A549 (cell line): ENCODE measurements around the gene FOXO3. TPM values are rescaled to one million over a fixed set of nuclear protein-coding genes. Genes with fewer than 3 reads are reported as not detected.

ENCODE experiments used
- ATAC-seq, 2 experiments: fragments of 200-7000 bp in 1 of 2; fragments of >200 bp in 1 of 2; cut with Nextera tagmentation in 1 of 2; cut with Tn5 transposase in 1 of 2; 3 replicates each; pipeline versions ENCODE4 v1.8.0 to v1.9.1; 2018 to 2020; ENCODE audit warnings: mild to moderate bottlenecking in 1 of 2, moderate library complexity in 1 of 2
- CTCF ChIA-PET: fragments of 300-600 bp; sonication (Branson Sonifier 250); formaldehyde crosslinking; extraction: SDS; loops from one replicate; lab custom pipeline; 2021; ENCODE audit warnings: antibody characterized with exemption, inconsistent platforms; lab: Yijun Ruan, JAX
- POLR2A ChIA-PET: fragments of 350-600 bp; formaldehyde crosslinking; extraction: SDS; loops from one replicate; lab custom pipeline; 2021; ENCODE audit warnings: antibody characterized with exemption, inconsistent platforms; lab: Yijun Ruan, JAX
- DNase-seq, 2 experiments: peaks; one replicate each; pipeline versions ENCODE4 v3.0.0 to v3.0.0-alpha.2; 2011 to 2016; ENCODE audit warnings: low read depth in 1 of 2, low spot score in 1 of 2
- FAIRE-seq: peaks from 2 replicates; lab custom pipeline; 2011; peaks lifted over from hg19 to GRCh38; lab: Jason Lieb, UNC
- H3K27ac ChIP-seq, 2 experiments: fragments of >200 bp; sonication (Bioruptor Twin); formaldehyde crosslinking; 3 replicates each; pipeline ENCODE4 v1.5.1; 2016 to 2017
- H3K4me1 ChIP-seq: fragments of >200 bp; sonication (Bioruptor Twin); formaldehyde crosslinking; 3 replicates; pipeline ENCODE4 v1.6.1; 2016
- H3K4me2 ChIP-seq: fragments of >200 bp; sonication (Bioruptor Twin); formaldehyde crosslinking; 3 replicates; pipeline ENCODE4 v1.6.1; 2016
- H3K4me3 ChIP-seq: fragments of >200 bp; sonication (Bioruptor Twin); formaldehyde crosslinking; 3 replicates; pipeline ENCODE4 v1.5.1; 2016
- H3K9me3 ChIP-seq: fragments of >200 bp; sonication (Bioruptor Twin); formaldehyde crosslinking; 3 replicates; pipeline ENCODE4 v1.6.1; 2016
- BHLHE40 ChIP-seq: IDR thresholded peaks from 2 replicates; pipeline ENCODE4 v1.6.1; 2012; ENCODE audit warnings: low read depth, low read length, inconsistent platforms
- CBX2 ChIP-seq: fragments of 200-600 bp; sonication (generic); IDR thresholded peaks from 2 replicates; pipeline ENCODE4 v1.6.1; 2016; ENCODE audit warnings: low read depth, mild to moderate bottlenecking, borderline replicate concordance
- CEBPB ChIP-seq, 2 experiments: fragments of >200 bp in 1 of 2; sonication (Bioruptor Twin) in 1 of 2; formaldehyde crosslinking in 1 of 2; IDR thresholded peaks; 2 replicates each; pipeline ENCODE4 v1.6.1; 2012 to 2016
- CHD2 ChIP-seq: fragments of 150-350 bp; IDR thresholded peaks from 2 replicates; pipeline ENCODE4 v1.6.1; 2014; ENCODE audit warnings: low read length; ENCODE audit not compliant: partially characterized antibody
- CHD4 ChIP-seq: fragments of 200-600 bp; sonication (generic); IDR thresholded peaks from 2 replicates; pipeline ENCODE4 v1.6.1; 2016; ENCODE audit warnings: antibody characterized with exemption, mild to moderate bottlenecking, borderline replicate concordance
- EHF ChIP-seq: fragments of 250-450 bp; sonication (Bioruptor Pico); IDR thresholded peaks from 2 replicates; pipeline ENCODE4 v1.5.0; 2020; ENCODE audit warnings: mild to moderate bottlenecking
- FOSB ChIP-seq: fragments of 250-450 bp; sonication (Bioruptor Pico); IDR thresholded peaks from 2 replicates; pipeline ENCODE4 v1.5.0; 2020; ENCODE audit warnings: mild to moderate bottlenecking, moderate library complexity
- HEYL ChIP-seq: fragments of 250-450 bp; sonication (Bioruptor Pico); IDR thresholded peaks from 2 replicates; pipeline ENCODE4 v1.8.0; 2021; ENCODE audit warnings: mild to moderate bottlenecking, moderate library complexity
- HOXB5 ChIP-seq: fragments of 250-450 bp; sonication (Bioruptor Pico); IDR thresholded peaks from 2 replicates; pipeline ENCODE4 v1.5.0; 2020; ENCODE audit warnings: mild to moderate bottlenecking, moderate library complexity
- KDM1A ChIP-seq: fragments of 200-600 bp; sonication (generic); IDR thresholded peaks from 2 replicates; pipeline ENCODE4 v1.6.1; 2016; ENCODE audit warnings: low read depth, mild to moderate bottlenecking
- MAZ ChIP-seq: fragments of 150-350 bp; IDR thresholded peaks from 2 replicates; pipeline ENCODE4 v1.6.1; 2014; ENCODE audit warnings: antibody characterized with exemption, low read depth, low read length, borderline replicate concordance
- MYC ChIP-seq: IDR thresholded peaks from 2 replicates; pipeline ENCODE4 v1.6.1; 2012; ENCODE audit warnings: mild to moderate bottlenecking, inconsistent platforms, low read length, improper control_type of control experiment, borderline replicate concordance
- NFE2L2 ChIP-seq: fragments of 150-350 bp; conservative IDR thresholded peaks from 2 replicates; pipeline ENCODE4 v1.6.1; 2014; ENCODE audit warnings: low read length
- NPAS2 ChIP-seq: fragments of 250-450 bp; sonication (Bioruptor Pico); IDR thresholded peaks from 2 replicates; pipeline ENCODE4 v1.8.0; 2022; ENCODE audit warnings: mild to moderate bottlenecking, moderate library complexity, borderline replicate concordance
- PHF8 ChIP-seq: fragments of 200-600 bp; sonication (generic); IDR thresholded peaks from 2 replicates; pipeline ENCODE4 v1.6.1; 2016; ENCODE audit warnings: low read depth, mild to moderate bottlenecking, antibody characterized with exemption, moderate library complexity, borderline replicate concordance
- POLR2AphosphoS2 ChIP-seq: conservative IDR thresholded peaks from 2 replicates; pipeline ENCODE4 v1.6.1; 2012; ENCODE audit warnings: low read length, improper control_type of control experiment, inconsistent platforms
- RAD21 ChIP-seq, 2 experiments: fragments of >200 bp in 1 of 2; sonication (Bioruptor Twin) in 1 of 2; formaldehyde crosslinking in 1 of 2; IDR thresholded peaks in 1 of 2; conservative IDR thresholded peaks in 1 of 2; 2 replicates in 1 of 2; 3 replicates in 1 of 2; pipeline ENCODE4 v1.6.1; 2012 to 2018; ENCODE audit warnings: inconsistent platforms in 1 of 2
- SMC3 ChIP-seq: fragments of >200 bp; sonication (Bioruptor Twin); formaldehyde crosslinking; IDR thresholded peaks from 3 replicates; pipeline ENCODE4 v1.6.1; 2018; ENCODE audit warnings: inconsistent platforms
- TFCP2L1 ChIP-seq: fragments of 250-450 bp; sonication (Bioruptor Pico); IDR thresholded peaks from 2 replicates; pipeline ENCODE4 v1.5.0; 2021; ENCODE audit warnings: mild to moderate bottlenecking
- ZNF302 ChIP-seq: fragments of 250-450 bp; sonication (Bioruptor Pico); IDR thresholded peaks from 2 replicates; pipeline ENCODE4 v1.9.0; 2021; ENCODE audit warnings: inconsistent platforms, mild to moderate bottlenecking, moderate library complexity
- ZSCAN20 ChIP-seq: fragments of 250-450 bp; sonication (Bioruptor Pico); IDR thresholded peaks from 2 replicates; pipeline ENCODE4 v1.8.0; 2022; ENCODE audit warnings: mild to moderate bottlenecking, moderate library complexity
- whole genome bisulfite sequencing: methylation state at CpG from one replicate; pipeline ENCODE4 v1.1.6; 2017; ENCODE audit errors: missing lambda C conversion rate; 5-methylcytosine and 5-hydroxymethylcytosine counted together
- polyA plus RNA-seq, 4 experiments: library from polyadenylated mRNA; depleted of rRNA in 3 of 4; stranded (reverse); fragments of >200 nt; fragmentation: RNase III in 1 of 4; extraction: RNeasy Plus Mini Kit Qiagen cat#74134 plus additional on column Dnase treatment in 1 of 4; gene quantifications; 2 replicates in 3 of 4; 3 replicates in 1 of 4; pipeline ENCODE4 v1.2.3, GENCODE V29; 2011 to 2017
- TF ChIP-seq, protein P1 (sequence below): fragments of >200 bp; sonication (Bioruptor Twin); formaldehyde crosslinking; IDR thresholded peaks from 2 replicates; pipeline ENCODE4 v1.6.1; 2016
- TF ChIP-seq, protein P2 (sequence below): fragments of >200 bp; sonication (Bioruptor Twin); formaldehyde crosslinking; IDR thresholded peaks from 3 replicates; pipeline ENCODE4 v1.5.1; 2016

FOXO3 gene
- polyA plus RNA-seq, 2 of the 4 experiments (the other 2 are of a cell fraction) = 4.6 to 7.5 TPM

DNA sequence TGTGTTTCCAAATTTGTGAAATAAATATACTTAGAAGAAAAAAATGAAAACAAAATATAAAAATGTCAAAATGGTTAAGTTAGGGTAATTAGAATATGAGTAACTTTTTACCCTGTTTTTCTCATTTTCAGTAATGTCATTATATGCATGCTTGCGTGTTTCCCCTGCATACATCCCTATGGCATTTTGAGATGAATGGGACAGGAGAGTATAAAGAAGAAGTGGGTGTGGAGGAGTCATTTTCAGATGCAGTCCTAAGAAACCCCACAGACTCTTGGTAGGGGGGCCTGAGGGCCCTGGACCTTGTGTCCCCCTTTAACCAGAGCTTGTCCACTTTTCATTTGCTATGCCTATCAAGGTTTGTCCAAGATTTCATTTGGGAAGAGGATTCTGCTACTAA lies 77.2 kb downstream of the FOXO3 start:
- Histone ChIP-seq H3K4me3 (no peak overlapping the region), H3K9me3 (no peaks in the 10 kb centered on the region), H3K4me2 (no peak overlapping the region), H3K27ac (no peak overlapping the region), H3K4me1 (no peaks in the 10 kb centered on the region)
- POLR2A ChIA-PET = no interaction called here
- DNase-seq (no peak), ATAC-seq (no peak), FAIRE-seq (no peak)
- TF ChIP-seq NFE2L2 (no peak), NPAS2 (no peak), HEYL (no peak), RAD21 (conservative IDR thresholded peaks at IDR 0.05 in 1 of 2, IDR thresholded peaks at IDR 0.05 in 1 of 2) (no peak), PHF8 (no peak), EHF (CRISPR knock-in tag) (no peak), KDM1A (no peak), CBX2 (no peak)
- TF ChIP-seq, protein P1, sequence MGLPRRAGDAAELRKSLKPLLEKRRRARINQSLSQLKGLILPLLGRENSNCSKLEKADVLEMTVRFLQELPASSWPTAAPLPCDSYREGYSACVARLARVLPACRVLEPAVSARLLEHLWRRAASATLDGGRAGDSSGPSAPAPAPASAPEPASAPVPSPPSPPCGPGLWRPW = no peak
- 77% methylated on average over 1 of the region's 1 CpG for WGBS
- CTCF ChIA-PET = no interaction called here

DNA sequence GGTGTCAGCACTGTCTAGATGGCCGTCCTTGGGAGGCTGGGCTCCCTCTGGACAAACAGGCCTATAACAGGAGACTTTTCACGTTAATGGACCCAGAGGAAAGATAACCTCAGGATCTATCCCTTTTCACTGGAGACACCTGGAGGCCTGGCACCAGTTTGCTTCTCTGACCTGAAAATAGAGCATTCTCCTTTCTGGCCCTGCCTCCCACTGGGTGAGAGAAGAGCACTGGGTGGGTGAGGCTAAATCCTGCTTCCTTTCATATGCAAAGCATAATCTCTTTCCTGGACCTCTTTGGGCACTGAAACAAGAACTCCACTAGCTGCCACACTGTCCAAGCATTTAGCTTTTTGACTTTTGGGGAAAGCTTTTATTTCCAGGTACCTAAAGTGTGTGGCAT lies 78.3 kb downstream of the FOXO3 start:
- ATAC-seq (no peak), DNase-seq (no peak), FAIRE-seq (no peak)
- TF ChIP-seq ZNF302 (CRISPR knock-in tag) (no peak), FOSB (CRISPR knock-in tag) (no peak)
- WGBS = 93% methylated on average over 2 of the region's 2 CpGs
- Histone ChIP-seq H3K9me3 (no peaks in the 10 kb centered on the region), H3K4me3 (no peak overlapping the region), H3K27ac (no peak overlapping the region), H3K4me2 (no peak overlapping the region), H3K4me1 (no peaks in the 10 kb centered on the region)
- ChIA-PET CTCF (no interaction called here), POLR2A (no interaction called here)

DNA sequence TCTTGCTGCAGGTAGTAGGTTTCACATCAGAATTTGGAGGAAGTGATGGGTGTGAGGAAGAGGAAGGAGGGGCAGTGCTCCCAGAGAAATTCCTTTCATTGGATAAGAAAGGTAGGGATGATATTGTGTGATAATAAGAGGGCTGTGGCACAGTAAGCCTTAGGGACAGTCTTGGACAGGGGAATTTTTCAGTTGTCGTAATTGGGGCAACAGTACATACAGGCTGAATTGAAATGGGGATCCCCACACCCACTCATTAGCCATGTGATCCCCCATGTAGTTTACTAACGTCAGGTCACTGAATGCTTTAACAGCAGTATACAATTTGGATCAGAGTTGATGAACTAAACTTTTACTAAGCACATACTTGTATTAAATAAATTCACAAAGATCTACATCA lies 79.4 kb downstream of the FOXO3 start:
- ChIA-PET POLR2A (no interaction called here), CTCF (no interaction called here)
- ATAC-seq = no peak

DNA sequence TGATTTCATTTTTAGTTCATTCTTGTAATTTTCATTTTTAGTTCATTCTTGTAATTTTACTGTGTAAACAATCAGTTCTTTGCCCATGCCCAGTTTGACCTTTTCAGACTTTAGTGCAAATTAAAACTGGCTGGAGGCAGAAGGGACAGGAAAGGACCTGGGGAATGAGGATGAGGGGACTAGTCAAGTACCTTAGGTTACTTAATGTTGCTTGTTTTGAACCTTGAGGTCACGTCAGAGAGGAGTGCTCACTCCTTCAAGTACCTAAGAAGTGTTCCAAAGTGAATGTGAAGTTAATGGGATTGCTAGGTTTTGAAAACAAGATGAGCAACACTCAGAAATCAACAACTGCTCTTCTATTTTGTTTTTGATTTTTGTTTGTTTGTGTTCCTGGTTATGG lies 82.5 kb downstream of the FOXO3 start:
- ChIA-PET CTCF (no interaction called here), POLR2A (no interaction called here)
- WGBS = 94% methylated on average over 1 of the region's 1 CpG

More for the DNA sequence above, 79.4 kb downstream of the FOXO3 start:
- Histone ChIP-seq H3K4me1 (no peaks in the 10 kb centered on the region), H3K4me3 (no peak overlapping the region), H3K4me2 (no peak overlapping the region)
- TF ChIP-seq TFCP2L1 (CRISPR knock-in tag) (no peak), CHD2 (no peak), HOXB5 (CRISPR knock-in tag) (no peak), CEBPB (IDR thresholded peaks at IDR 0.05) (no peak), MYC (no peak), BHLHE40 (no peak), SMC3 (no peak), CHD4 (no peak), MAZ (no peak), ZNF302 (CRISPR knock-in tag) (no peak), POLR2AphosphoS2 (no peak)
- TF ChIP-seq, protein P1 = no peak
- TF ChIP-seq, protein P2, sequence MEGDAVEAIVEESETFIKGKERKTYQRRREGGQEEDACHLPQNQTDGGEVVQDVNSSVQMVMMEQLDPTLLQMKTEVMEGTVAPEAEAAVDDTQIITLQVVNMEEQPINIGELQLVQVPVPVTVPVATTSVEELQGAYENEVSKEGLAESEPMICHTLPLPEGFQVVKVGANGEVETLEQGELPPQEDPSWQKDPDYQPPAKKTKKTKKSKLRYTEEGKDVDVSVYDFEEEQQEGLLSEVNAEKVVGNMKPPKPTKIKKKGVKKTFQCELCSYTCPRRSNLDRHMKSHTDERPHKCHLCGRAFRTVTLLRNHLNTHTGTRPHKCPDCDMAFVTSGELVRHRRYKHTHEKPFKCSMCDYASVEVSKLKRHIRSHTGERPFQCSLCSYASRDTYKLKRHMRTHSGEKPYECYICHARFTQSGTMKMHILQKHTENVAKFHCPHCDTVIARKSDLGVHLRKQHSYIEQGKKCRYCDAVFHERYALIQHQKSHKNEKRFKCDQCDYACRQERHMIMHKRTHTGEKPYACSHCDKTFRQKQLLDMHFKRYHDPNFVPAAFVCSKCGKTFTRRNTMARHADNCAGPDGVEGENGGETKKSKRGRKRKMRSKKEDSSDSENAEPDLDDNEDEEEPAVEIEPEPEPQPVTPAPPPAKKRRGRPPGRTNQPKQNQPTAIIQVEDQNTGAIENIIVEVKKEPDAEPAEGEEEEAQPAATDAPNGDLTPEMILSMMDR = no peak
- TF ChIP-seq, all 56 proteins: peak for 0
- WGBS = 92% methylated on average over 2 of the region's 2 CpGs
- DNase-seq (no peak), FAIRE-seq (no peak)
- Histone ChIP-seq H3K9me3 (no peaks in the 10 kb centered on the region), H3K27ac (no peak overlapping the region)

More for the DNA sequence above, 82.5 kb downstream of the FOXO3 start:
- ATAC-seq (no peak), DNase-seq (no peak), FAIRE-seq (no peak)
- H3K9me3 ChIP-seq = no peaks in the 10 kb centered on the region
- TF ChIP-seq EHF (CRISPR knock-in tag) (no peak), MAZ (no peak), TFCP2L1 (CRISPR knock-in tag) (no peak), ZSCAN20 (CRISPR knock-in tag) (no peak)
- TF ChIP-seq, protein P1 = no peak
- no peaks in the 10 kb centered on the region for H3K4me1 ChIP-seq
- no peak overlapping the region for H3K4me2 ChIP-seq
- H3K4me3 ChIP-seq = no peak overlapping the region
- no peak overlapping the region for H3K27ac ChIP-seq
